VCaP (cell line): ENCODE results near the gene TBX15.

ENCODE experiments used
- H3K27ac ChIP-seq: fragments of 450-650 bp; 2 replicates; pipeline ENCODE4 v1.5.1; 2017
- TF ChIP-seq, protein P1 (sequence below): fragments of 450-650 bp; conservative IDR thresholded peaks from 2 replicates; pipeline ENCODE4 v1.5.1; 2017; ENCODE audit warnings: mild to moderate bottlenecking, moderate library complexity

The TBX15 gene

DNA sequence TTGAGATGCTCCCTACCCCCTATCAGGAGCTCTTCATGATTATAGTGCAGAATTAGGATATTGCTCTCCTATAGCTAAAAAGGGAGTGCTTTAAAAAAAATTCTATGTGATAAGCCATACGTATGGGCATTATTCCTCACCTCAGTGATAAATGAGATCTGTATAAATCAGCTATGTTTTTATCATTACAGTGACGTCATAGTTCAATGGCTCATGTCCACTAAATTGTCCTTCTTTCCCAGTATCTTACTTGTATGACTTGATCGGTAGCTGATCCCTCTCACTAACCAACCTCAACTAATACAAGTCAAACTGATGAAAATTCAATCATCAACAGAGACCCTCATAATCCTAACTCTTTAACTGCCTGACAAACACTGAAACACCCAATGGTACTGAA, 93.3 kb downstream of the TBX15 start:
- TF ChIP-seq, protein P1, sequence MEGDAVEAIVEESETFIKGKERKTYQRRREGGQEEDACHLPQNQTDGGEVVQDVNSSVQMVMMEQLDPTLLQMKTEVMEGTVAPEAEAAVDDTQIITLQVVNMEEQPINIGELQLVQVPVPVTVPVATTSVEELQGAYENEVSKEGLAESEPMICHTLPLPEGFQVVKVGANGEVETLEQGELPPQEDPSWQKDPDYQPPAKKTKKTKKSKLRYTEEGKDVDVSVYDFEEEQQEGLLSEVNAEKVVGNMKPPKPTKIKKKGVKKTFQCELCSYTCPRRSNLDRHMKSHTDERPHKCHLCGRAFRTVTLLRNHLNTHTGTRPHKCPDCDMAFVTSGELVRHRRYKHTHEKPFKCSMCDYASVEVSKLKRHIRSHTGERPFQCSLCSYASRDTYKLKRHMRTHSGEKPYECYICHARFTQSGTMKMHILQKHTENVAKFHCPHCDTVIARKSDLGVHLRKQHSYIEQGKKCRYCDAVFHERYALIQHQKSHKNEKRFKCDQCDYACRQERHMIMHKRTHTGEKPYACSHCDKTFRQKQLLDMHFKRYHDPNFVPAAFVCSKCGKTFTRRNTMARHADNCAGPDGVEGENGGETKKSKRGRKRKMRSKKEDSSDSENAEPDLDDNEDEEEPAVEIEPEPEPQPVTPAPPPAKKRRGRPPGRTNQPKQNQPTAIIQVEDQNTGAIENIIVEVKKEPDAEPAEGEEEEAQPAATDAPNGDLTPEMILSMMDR: no peak
- no peak overlapping the region for H3K27ac ChIP-seq

DNA sequence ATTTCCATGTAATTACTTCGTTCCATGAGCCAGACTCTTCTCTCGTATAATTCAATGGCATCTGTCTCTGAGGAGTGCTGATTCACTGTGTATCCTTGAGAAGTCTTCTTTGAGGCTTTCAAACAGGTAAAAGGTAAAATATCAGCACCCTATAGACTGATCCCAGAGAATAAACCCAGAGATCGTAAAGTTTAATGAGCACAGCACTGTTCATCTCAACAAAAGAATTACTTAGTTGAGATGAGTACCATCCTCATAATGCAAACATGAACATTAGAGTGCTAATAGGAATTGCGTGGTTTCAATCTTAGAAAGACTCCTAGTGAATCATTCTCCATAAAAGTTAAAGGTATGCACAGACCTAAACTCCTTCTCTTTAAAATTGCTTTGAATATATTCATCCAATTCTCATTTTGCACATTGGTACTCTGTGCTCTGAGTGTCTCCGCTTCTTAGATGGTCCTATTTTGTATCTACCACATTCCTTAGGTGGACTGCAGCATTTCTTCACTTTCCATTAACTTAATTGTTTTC, 97.2 kb downstream of the TBX15 start:
- TF ChIP-seq, protein P1: no peak
- H3K27ac ChIP-seq: no peak overlapping the region

DNA sequence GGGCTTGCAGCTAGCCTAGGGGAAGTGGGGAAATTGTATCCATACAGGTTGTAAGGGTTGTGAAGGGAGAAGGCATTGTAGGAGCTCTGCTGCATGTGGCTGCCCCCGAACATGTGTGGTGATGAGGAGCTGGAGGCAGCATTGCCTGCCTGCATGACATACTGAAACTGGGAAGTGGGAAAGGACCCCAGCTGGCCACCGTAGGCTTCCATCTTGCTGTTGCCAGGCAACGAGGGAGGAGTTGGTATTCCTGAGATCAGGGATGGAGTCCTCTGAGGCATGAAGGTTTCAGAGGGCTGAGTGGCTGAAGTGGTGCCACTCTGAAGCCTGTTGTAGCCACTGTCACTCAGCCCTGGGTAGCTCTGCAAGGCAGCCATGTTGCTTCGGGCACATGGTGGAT, 103.2 kb downstream of the TBX15 start:
- TF ChIP-seq, protein P1: no peak
- H3K27ac ChIP-seq: no peak overlapping the region

DNA sequence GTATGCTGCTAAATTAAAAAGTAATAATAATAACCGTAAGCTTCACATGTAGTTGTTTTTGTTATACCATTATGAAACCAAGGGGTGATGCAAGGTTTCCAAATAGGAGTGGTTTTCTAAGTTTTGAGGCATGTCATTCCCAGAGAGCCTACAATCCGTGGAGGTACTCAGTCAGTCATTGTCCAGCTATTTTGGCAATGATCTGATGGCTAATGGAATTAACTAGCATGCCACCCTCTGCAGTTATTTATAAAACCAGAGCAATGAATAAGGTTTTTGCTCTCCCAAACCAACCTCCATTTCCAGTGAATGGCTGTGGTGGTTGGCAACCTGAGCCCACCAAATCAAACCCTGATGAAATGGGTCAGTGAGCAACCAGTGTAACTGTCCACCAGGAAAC, 106.4 kb downstream of the TBX15 start:
- TF ChIP-seq, protein P1: no peak
- no peak overlapping the region for H3K27ac ChIP-seq

DNA sequence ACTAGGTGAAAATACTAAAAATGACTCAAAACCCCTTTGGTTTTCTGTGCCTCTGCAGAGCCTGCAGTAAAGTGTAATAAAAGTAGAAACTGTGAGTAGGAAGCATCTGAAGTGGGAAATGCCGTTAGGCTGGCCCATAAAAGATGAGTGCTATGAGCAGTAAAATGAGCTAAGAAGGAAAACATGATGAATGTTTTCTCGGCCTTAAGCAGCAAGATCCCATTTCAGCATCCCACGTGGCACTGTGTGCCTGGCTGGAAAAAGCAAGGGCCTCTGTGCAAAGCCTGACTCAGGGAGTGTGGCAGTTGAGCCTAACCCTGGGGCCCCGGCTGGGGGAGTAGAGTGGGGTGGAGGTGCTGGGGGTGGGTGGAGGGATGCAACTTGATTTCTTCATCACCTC, 109.5 kb downstream of the TBX15 start:
- H3K27ac ChIP-seq: no peak overlapping the region
- TF ChIP-seq, protein P1: no peak

DNA sequence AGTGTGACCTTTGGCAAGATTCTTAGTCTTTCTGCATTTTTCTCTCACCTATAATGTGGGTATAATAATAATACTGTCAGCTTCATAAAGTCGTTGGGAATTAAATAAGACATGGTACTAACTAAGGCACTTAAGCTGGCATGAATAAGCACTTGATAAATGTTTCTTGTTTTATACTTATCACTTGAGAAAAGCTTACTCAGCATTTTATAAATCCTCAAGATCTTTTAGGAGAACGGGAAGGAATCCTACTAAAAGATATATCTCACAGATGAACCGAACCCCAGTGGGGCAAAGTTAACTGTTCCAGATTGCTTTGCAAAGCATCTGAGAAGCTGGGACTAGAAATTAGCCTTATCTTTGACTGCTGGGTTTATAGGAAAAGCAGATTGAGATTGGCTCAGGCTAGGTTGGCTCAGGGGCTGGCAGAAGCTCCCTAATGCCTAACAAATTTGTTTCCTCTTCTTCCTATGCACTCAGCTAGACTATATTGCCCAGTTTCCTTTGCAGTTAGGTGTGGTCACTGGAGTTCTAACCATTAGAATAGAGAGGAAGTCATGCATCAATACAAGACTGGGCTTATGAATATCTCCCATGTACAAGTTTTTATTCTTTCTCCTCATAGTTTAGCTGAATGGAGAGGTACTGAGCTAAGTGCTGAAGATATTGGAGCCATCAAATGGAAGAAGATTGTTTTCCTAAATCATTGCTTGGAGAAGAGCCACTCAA, 110.3 kb downstream of the TBX15 start:
- no peak overlapping the region for H3K27ac ChIP-seq
- TF ChIP-seq, protein P1: no peak

DNA sequence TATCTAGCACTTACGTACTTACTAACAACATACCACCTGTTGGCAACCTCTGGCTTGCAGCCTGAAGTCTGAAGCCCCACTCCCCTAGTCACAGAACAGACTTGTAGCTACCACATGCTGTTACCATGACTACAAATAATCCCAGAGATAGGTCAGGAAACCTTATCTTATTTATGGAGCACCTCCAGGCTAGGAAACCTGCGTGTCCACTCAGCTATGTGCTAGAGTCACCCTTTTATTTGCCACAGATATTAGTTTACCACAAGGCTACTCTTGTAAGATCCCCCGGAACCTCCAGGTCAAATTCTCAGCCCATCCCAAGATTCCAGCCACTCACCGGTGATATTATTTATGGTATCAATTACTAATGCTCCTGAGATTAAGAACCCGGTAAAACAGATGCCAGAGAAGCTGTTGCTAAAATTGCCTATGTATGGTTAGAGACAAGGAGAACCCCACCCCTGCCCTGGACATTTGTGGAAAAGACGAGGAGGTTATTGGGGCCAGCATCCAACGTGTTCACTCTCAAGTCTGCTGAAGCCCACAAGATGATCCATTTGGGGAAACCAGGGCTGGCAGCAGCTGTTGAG, 116.5 kb downstream of the TBX15 start:
- H3K27ac ChIP-seq: peak overlapping the region; percentile 16; the same call in 1 of the 2 replicates
- TF ChIP-seq, protein P1: no peak
